RPMI8226 (cell line): ENCODE data around the gene UXT.
"Not testable (repeated sequence)": the region's sequence is repeated elsewhere in the genome, so short reads cannot be mapped to it uniquely, and the experiment has no call there.

Source experiments
- DNase-seq: peaks from one replicate; pipeline ENCODE4 v3.0.0-alpha.2; 2015

UXT gene

GRCh38 chrX:47658684-47659420 is at the start of gene UXT:
Gene UXT, minus strand, starts transcription at chrX:47659180. Its CDS starts 253 bp downstream, at chrX:47658927.
- peak; percentile 96 for DNase-seq

DNA sequence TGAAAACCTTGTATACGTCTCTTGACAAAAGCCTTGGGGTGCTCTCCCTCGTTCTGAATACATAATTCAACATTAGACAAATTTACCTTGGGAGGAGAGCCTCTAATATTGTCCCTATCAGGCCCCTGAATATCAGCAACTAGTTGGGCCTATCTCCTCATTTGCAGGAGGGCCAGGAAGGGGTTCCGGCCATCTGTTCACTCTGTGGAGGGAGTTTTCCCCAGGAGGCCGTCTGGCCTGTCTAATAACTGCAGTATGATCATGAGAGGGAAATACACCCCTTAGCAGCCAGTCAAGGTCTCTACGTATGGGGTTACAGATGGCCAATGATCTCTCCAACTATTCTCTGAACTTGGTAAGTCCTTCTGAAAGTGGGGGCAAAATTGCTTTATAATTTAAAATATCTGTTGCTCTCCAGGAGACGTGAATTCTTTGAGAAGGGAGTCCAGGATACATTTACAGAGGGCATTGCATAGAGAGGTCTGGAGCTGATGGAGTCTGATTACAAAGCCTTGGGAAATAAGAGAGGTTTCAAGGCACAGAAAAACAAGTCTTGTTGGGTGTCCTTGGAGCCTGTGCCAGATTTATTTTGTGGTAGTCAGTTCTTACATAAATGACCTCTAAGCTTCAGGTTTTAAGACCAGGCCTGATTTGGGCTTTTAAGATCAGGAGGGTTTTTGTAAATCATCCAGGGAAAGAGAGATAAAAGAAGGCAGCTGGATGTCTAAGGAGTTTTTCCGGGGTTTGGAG is 48.2 kb upstream of the UXT start:
- no peak for DNase-seq

DNA sequence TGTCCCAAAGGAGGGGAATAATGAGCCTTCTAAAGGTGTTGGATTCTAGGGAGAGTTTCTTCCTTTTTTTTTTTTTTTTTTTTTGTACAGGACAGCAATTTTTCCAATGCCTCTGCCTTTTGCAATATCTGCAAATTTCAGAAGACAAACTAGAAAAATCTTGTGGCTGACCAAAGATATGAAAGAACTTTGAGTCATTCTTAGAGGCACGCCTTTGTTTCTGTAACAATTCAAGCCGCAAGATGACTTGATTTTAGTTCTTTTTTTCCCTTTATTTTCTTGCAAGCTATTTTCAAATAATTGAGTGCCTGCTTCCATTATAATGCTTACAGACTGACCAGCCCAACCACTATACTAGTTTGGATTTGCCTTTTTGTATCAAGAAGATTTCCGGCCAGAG is 47.6 kb upstream of the UXT start:
- DNase-seq = no peak

DNA sequence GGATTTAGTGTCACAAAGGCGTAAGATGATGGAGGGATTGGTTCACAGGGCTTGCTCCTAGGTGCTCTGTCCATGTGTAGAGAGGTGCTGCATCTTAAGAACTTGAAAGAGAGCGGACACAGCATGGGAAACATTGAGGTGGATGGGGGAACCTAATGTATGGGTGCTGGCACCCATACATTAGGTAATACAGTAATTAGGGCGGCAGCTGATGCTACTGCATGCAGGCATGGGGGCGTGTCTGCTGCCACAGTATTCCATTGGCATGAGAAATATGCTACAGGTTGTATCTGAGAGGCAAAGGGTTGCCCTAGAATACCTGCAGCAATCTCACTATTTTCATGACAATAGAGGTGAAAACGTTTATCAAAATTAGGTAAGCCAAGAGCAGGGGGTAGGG is 45.8 kb upstream of the UXT start:
- DNase-seq = no peak

DNA sequence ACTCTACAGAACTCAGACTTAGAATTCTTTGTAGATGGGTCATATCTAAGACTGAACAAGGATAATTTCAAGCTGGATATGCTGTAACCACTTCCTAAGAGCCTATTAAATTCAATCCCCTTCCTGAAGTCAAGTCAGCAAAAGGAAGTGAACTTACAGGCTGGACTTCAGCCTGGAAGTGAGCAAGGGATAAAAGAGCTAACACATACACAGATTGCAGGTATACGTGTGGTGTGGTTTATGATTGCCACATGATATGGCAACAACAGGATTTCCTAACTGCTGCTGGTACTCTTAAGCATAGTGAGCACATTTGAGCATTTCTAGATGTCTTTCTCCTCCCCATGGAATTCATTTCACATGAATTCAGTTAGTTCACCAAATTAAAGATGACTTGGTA is 38.2 kb upstream of the UXT start:
- no peak for DNase-seq

GRCh38 chrX:47690175-47690574 is 31.2 kb upstream of the UXT start:
- DNase-seq = peak; percentile 2

DNA sequence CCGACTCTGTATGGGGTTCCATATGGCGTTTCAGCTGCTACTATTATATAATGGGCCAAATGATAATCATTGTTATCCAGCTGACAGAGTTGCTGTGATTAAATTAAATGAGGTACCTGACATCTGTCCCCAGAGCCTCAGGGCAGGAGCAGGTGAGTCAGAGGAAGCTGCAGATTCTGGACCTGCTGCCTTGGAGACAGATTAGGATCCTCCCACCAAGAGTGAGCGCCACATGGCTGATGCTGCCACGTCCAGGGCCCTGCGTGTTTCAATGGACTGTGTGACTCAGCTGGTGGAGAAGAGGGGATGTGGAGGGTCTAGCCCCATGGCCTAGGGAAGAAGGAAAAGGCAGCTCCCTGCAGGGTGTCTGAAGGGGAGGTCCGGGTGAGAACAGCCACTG is 28.3 kb upstream of the UXT start:
- DNase-seq = no peak

GRCh38 chrX:47683829-47684205 is 24.8 kb upstream of the UXT start:
- no peak for DNase-seq

- no peak for DNase-seq
These were observed 24.3 kb upstream of the UXT start for GRCh38 chrX:47683184-47683828.

GRCh38 chrX:47675959-47676859 is 17.2 kb upstream of the UXT start:
- peak; percentile 4 for DNase-seq

- DNase-seq = no peak
These were observed 15.8 kb upstream of the UXT start for GRCh38 chrX:47674776-47675175.

GRCh38 chrX:47665797-47666196 is 6.8 kb upstream of the UXT start:
- DNase-seq = not testable (repeated sequence)

DNA sequence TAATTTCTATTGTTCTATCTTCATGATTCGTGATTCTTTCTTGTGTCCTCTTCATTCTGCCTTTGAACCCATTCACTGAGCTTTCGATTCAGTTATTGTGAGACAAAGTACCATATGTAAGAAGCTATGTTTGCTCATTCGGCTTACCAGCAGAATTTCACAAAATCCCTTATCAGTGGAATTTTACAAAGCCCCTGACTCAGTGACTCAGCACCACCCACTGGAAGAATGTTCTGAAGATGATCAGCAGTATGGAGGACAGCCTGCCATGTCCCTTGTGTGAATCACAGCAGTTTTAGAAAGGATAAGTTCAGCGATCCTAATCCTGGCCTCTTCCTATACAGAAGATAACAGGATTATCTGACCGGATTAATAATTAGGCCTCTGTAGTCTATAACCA is 5.8 kb upstream of the UXT start:
- no peak for DNase-seq

- no peak for DNase-seq
These were observed 3.2 kb upstream of the UXT start for GRCh38 chrX:47662144-47662657.

DNA sequence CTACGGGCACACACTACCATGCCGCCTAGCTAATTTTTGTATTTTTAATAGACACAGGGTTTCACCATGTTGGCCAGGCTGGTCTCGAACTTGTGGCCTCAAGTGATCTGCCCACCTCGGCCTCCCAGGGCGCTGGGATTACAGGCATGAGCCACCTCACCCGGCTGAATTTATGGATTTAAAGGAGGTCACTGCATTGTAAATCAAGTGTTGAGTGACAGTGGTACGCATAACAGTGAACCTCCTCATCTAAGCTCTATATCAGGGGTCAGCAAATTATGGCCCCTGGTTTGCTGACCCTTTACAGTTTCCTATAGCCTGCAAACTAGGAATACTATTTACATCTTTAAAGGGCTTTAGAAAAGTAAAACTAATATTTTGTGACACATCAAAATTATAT is 2.6 kb upstream of the UXT start:
- no peak for DNase-seq

- DNase-seq = no peak
These were observed 394 bp upstream of the UXT start for GRCh38 chrX:47659421-47659726.

GRCh38 chrX:47658301-47658683 is 688 bp downstream of the UXT start:
- no peak for DNase-seq

GRCh38 chrX:47651043-47651905 is 7.7 kb downstream of the UXT start:
- DNase-seq = no peak

- peak; percentile 96 for DNase-seq
These were observed 8.6 kb downstream of the UXT start, which contains the start of gene ELK1 for GRCh38 chrX:47650164-47651042. Gene ELK1, minus strand, starts transcription at chrX:47650563. Its CDS starts 9,122 bp downstream, at chrX:47641441.

DNA sequence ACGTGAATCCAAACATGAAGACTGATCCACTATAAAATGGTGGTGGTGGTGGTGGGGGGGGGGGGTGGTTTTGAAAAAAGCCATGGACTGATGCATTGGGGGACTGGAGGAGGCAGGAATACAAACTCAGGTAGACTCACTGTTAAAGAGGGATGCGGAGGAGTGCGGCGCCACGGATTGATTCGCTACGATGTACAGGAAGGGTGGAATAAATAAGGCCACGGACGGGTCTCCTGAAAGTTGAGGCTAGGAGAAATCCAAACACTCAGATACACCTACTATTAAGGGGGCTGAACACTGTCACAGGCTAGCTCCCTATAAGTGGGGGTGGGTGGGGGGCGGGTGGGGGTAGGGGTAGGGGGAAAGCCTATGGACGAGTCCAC is 9.2 kb downstream of the UXT start:
- DNase-seq = no peak

GRCh38 chrX:47649271-47649670 is 9.7 kb downstream of the UXT start:
- no peak for DNase-seq
